ENCODE results near the gene SLC35F5. TPM values are rescaled to one million over a fixed set of nuclear protein-coding genes. Genes with fewer than 3 reads are reported as not detected.

The SLC35F5 gene
- 10 to 100 TPM; 19.8 to 31.3 TPM for polyA plus RNA-seq

- WGBS, 2 donors: 0% methylated on average over 68 to 76 of the region's 76 CpGs
- H3K36me3 ChIP-seq (ENCODE audit: control insufficient read depth in 2 of 2, insufficient read depth in 2 of 2, low read length in 1 of 2): no peaks in the 10 kb centered on the region
- H3K4me1 ChIP-seq (ENCODE audit: control insufficient read depth in 2 of 2, insufficient read depth in 2 of 2, low read length in 1 of 2): no peaks in the 10 kb centered on the region
- H3K9me3 ChIP-seq (ENCODE audit: control insufficient read depth in 2 of 2, insufficient read depth in 1 of 2, low read depth in 1 of 2, low read length in 1 of 2): no peaks in the 10 kb centered on the region
- H3K27ac ChIP-seq (ENCODE audit: low read depth in 2 of 2, low read length in 1 of 2): peak within 1 kb of the TSS; percentile 92 to 99
- peak within 1 kb of the TSS; percentile 88 to 100 for H3K4me3 ChIP-seq (ENCODE audit: low read depth in 1 of 2, low read length in 2 of 2)
- H3K27me3 ChIP-seq (ENCODE audit: control insufficient read depth in 1 of 2, insufficient read depth in 2 of 2, low read length in 2 of 2): no peaks in the 10 kb centered on the region
These were observed at the start of gene SLC35F5 for GRCh38 chr2:113756355-113757137. Gene SLC35F5 (minus strand): TSS chr2:113756642. CDS start chr2:113756409, 233 bp downstream.

DNA sequence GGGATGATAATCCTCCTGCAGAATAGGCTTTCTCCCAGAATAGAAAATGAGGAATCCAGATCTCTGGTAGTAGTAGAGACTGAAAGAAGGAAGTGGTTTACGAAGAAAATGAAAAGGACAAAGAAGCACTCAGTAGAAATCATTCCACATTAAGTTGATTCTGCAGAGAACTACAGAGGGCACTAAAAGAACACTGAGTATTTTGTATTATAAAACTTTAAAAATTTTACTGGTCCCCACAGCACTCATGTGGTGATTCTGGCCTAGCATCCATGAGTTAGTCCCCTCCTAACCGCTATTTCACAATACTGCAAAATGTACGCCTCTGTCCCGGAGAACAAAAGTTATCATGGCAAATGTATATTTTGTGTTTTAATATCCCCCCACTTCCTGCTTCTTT lies 42.9 kb upstream of the SLC35F5 start:
- Histone ChIP-seq H3K9me3 (ENCODE audit: control insufficient read depth in 2 of 2, insufficient read depth in 1 of 2, low read depth in 1 of 2, low read length in 1 of 2) (no peaks in the 10 kb centered on the region), H3K4me1 (ENCODE audit: control insufficient read depth in 2 of 2, insufficient read depth in 2 of 2, low read length in 1 of 2) (no peaks in the 10 kb centered on the region), H3K27me3 (ENCODE audit: control insufficient read depth in 1 of 2, insufficient read depth in 2 of 2, low read length in 2 of 2) (no peaks in the 10 kb centered on the region), H3K4me3 (ENCODE audit: low read depth in 1 of 2, low read length in 2 of 2) (no peak overlapping the region), H3K27ac (ENCODE audit: low read depth in 2 of 2, low read length in 1 of 2) (no peak overlapping the region), H3K36me3 (ENCODE audit: control insufficient read depth in 2 of 2, insufficient read depth in 2 of 2, low read length in 1 of 2) (no peaks in the 10 kb centered on the region)
- WGBS, 2 donors: 82 to 87% methylated on average over 4 of the region's 4 CpGs

GRCh38 chr2:113797237-113797636 lies 40.8 kb upstream of the SLC35F5 start:
- H3K27me3 ChIP-seq (ENCODE audit: control insufficient read depth in 1 of 2, insufficient read depth in 2 of 2, low read length in 2 of 2): no peaks in the 10 kb centered on the region
- no peaks in the 10 kb centered on the region for H3K36me3 ChIP-seq (ENCODE audit: control insufficient read depth in 2 of 2, insufficient read depth in 2 of 2, low read length in 1 of 2)
- no peak overlapping the region for H3K27ac ChIP-seq (ENCODE audit: low read depth in 2 of 2, low read length in 1 of 2)
- no peaks in the 10 kb centered on the region for H3K4me1 ChIP-seq (ENCODE audit: control insufficient read depth in 2 of 2, insufficient read depth in 2 of 2, low read length in 1 of 2)
- no peak overlapping the region for H3K4me3 ChIP-seq (ENCODE audit: low read depth in 1 of 2, low read length in 2 of 2)
- H3K9me3 ChIP-seq (ENCODE audit: control insufficient read depth in 2 of 2, insufficient read depth in 1 of 2, low read depth in 1 of 2, low read length in 1 of 2): no peaks in the 10 kb centered on the region
- WGBS, 2 donors: 27 to 35% methylated on average over 2 of the region's 2 CpGs

DNA sequence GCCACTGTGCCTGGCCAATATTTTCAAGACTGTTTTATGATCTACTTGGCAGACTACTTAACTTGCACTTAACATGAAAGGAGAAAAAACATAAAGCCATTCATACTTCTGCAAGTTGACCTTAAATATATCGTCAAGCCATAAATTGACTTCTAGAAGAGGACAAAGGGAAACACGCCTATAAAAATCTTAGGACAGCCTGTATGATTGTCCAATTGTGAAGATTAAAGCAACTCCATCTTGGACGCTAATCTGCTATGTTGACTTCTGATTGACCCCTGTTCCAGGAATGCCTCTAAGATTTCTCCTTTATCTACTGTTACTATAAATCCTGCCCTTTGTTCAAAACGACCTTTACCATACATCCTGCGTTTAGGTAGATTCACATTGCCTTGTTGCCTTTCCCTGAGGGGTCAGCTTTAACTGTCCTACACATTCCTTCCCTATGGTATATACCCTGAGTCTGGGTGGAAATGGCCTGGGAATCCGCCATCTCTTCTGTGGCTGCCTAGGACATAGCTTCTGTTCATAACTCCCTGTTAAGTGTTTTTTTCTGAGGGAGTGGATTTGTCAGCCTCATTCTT lies 40.2 kb upstream of the SLC35F5 start:
- Histone ChIP-seq H3K36me3 (ENCODE audit: control insufficient read depth in 2 of 2, insufficient read depth in 2 of 2, low read length in 1 of 2) (no peaks in the 10 kb centered on the region), H3K4me3 (ENCODE audit: low read depth in 1 of 2, low read length in 2 of 2) (no peak overlapping the region), H3K4me1 (ENCODE audit: control insufficient read depth in 2 of 2, insufficient read depth in 2 of 2, low read length in 1 of 2) (no peaks in the 10 kb centered on the region), H3K27ac (ENCODE audit: low read depth in 2 of 2, low read length in 1 of 2) (no peak overlapping the region), H3K27me3 (ENCODE audit: control insufficient read depth in 1 of 2, insufficient read depth in 2 of 2, low read length in 2 of 2) (no peaks in the 10 kb centered on the region), H3K9me3 (ENCODE audit: control insufficient read depth in 2 of 2, insufficient read depth in 1 of 2, low read depth in 1 of 2, low read length in 1 of 2) (no peaks in the 10 kb centered on the region)
- WGBS, 2 donors: 68 to 72% methylated on average over 6 of the region's 6 CpGs

DNA sequence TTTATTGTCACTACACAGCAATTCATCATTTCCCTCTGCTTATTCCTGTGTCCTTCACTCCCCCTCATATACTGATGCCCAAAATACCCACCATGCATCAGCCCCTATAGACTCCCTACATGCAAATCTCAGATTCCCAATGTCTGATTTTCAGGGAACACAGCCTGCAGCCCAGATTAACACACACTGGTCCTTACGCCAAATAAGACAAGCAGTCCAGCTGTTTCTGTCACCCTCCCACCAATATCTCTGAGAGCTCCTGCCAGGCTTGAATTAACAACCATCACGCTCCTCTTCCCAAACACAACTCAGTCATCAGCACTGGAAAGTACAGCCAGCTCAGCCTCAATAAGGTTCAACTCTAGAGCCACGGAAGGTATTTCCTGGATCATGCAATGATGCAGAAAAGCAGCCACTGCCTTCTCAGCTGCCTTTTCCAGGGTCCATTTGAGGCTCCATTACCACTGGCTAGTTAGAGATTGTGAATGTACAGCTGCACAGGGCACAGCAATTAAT lies 39.0 kb upstream of the SLC35F5 start:
- no peaks in the 10 kb centered on the region for H3K27me3 ChIP-seq (ENCODE audit: control insufficient read depth in 1 of 2, insufficient read depth in 2 of 2, low read length in 2 of 2)
- H3K4me1 ChIP-seq (ENCODE audit: control insufficient read depth in 2 of 2, insufficient read depth in 2 of 2, low read length in 1 of 2): no peaks in the 10 kb centered on the region
- no peaks in the 10 kb centered on the region for H3K9me3 ChIP-seq (ENCODE audit: control insufficient read depth in 2 of 2, insufficient read depth in 1 of 2, low read depth in 1 of 2, low read length in 1 of 2)
- 74 to 78% methylated on average over 3 of the region's 3 CpGs for WGBS, 2 donors
- no peak overlapping the region for H3K27ac ChIP-seq (ENCODE audit: low read depth in 2 of 2, low read length in 1 of 2)
- H3K4me3 ChIP-seq (ENCODE audit: low read depth in 1 of 2, low read length in 2 of 2): no peak overlapping the region
- no peaks in the 10 kb centered on the region for H3K36me3 ChIP-seq (ENCODE audit: control insufficient read depth in 2 of 2, insufficient read depth in 2 of 2, low read length in 1 of 2)

- Histone ChIP-seq H3K27me3 (ENCODE audit: control insufficient read depth in 1 of 2, insufficient read depth in 2 of 2, low read length in 2 of 2) (no peaks in the 10 kb centered on the region), H3K4me1 (ENCODE audit: control insufficient read depth in 2 of 2, insufficient read depth in 2 of 2, low read length in 1 of 2) (no peaks in the 10 kb centered on the region), H3K9me3 (ENCODE audit: control insufficient read depth in 2 of 2, insufficient read depth in 1 of 2, low read depth in 1 of 2, low read length in 1 of 2) (no peaks in the 10 kb centered on the region), H3K27ac (ENCODE audit: low read depth in 2 of 2, low read length in 1 of 2) (no peak overlapping the region), H3K4me3 (ENCODE audit: low read depth in 1 of 2, low read length in 2 of 2) (no peak overlapping the region), H3K36me3 (ENCODE audit: control insufficient read depth in 2 of 2, insufficient read depth in 2 of 2, low read length in 1 of 2) (no peaks in the 10 kb centered on the region)
- 42 to 46% methylated on average over 5 of the region's 5 CpGs for WGBS, 2 donors
These were observed 35.5 kb upstream of the SLC35F5 start for GRCh38 chr2:113791697-113792590.

DNA sequence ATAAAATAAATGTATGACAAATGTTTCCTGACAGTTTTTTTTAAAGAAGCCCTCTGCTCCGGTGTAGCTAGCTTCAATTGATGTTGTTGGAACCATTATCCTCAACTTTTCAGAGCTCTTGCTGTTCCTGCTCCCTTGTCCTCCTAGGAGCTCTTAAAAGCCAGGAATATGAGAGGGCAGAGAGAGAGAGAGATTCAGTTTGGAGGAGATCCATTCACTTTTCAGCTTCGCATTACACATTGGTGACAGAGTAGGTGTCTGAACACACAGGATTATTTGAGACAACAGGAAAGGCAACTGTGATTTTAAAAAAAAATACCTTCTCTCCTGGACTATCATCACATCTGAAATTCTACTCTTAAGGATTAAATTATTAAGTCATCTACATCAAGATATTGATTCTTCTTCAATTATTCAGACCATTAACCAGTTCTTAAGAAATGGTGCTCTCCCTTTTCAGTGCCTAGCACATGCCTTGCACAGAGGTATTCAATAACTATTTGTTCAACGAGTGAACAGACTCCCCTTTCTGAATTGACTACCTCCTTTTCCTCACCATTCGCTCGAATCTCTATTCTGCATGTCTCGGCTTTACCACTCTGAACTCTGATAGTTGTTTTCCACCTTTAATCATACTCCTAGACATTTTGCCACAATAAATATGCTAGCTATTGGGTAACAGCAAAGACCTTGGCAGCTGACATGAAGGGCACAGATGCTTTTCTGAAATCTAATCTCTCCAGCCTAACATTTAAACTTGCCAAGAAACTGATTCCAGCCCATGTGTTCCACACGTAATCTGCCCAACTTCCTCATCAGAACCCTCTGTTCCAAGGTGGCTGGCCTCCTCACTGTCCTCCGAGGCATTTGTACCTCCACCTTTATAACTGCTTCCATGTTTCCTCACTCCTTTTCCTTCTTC lies 28.6 kb upstream of the SLC35F5 start:
- Histone ChIP-seq H3K27me3 (ENCODE audit: control insufficient read depth in 1 of 2, insufficient read depth in 2 of 2, low read length in 2 of 2) (no peaks in the 10 kb centered on the region), H3K27ac (ENCODE audit: low read depth in 2 of 2, low read length in 1 of 2) (no peak overlapping the region), H3K4me1 (ENCODE audit: control insufficient read depth in 2 of 2, insufficient read depth in 2 of 2, low read length in 1 of 2) (no peaks in the 10 kb centered on the region), H3K9me3 (ENCODE audit: control insufficient read depth in 2 of 2, insufficient read depth in 1 of 2, low read depth in 1 of 2, low read length in 1 of 2) (no peaks in the 10 kb centered on the region), H3K4me3 (ENCODE audit: low read depth in 1 of 2, low read length in 2 of 2) (no peak overlapping the region), H3K36me3 (ENCODE audit: control insufficient read depth in 2 of 2, insufficient read depth in 2 of 2, low read length in 1 of 2) (no peaks in the 10 kb centered on the region)
- 63 to 71% methylated on average over 8 of the region's 8 CpGs for WGBS, 2 donors

- Histone ChIP-seq H3K36me3 (ENCODE audit: control insufficient read depth in 2 of 2, insufficient read depth in 2 of 2, low read length in 1 of 2) (no peaks in the 10 kb centered on the region), H3K9me3 (ENCODE audit: control insufficient read depth in 2 of 2, insufficient read depth in 1 of 2, low read depth in 1 of 2, low read length in 1 of 2) (no peaks in the 10 kb centered on the region), H3K4me1 (ENCODE audit: control insufficient read depth in 2 of 2, insufficient read depth in 2 of 2, low read length in 1 of 2) (no peaks in the 10 kb centered on the region), H3K4me3 (ENCODE audit: low read depth in 1 of 2, low read length in 2 of 2) (no peak overlapping the region), H3K27ac (ENCODE audit: low read depth in 2 of 2, low read length in 1 of 2) (no peak overlapping the region), H3K27me3 (ENCODE audit: control insufficient read depth in 1 of 2, insufficient read depth in 2 of 2, low read length in 2 of 2) (no peaks in the 10 kb centered on the region)
- 49 to 54% methylated on average over 5 of the region's 5 CpGs for WGBS, 2 donors
These were observed 24.0 kb upstream of the SLC35F5 start for GRCh38 chr2:113780472-113780871.

- Histone ChIP-seq H3K27ac (ENCODE audit: low read depth in 2 of 2, low read length in 1 of 2) (no peak overlapping the region), H3K4me3 (ENCODE audit: low read depth in 1 of 2, low read length in 2 of 2) (no peak overlapping the region)
- WGBS, 2 donors: 84 to 97% methylated on average over 3 of the region's 3 CpGs
These were observed 20.9 kb upstream of the SLC35F5 start for GRCh38 chr2:113777371-113777770.

More at GRCh38 chr2:113777371-113777770, 20.9 kb upstream of the SLC35F5 start:
- H3K4me1 ChIP-seq (ENCODE audit: control insufficient read depth in 2 of 2, insufficient read depth in 2 of 2, low read length in 1 of 2): no peaks in the 10 kb centered on the region
- no peaks in the 10 kb centered on the region for H3K9me3 ChIP-seq (ENCODE audit: control insufficient read depth in 2 of 2, insufficient read depth in 1 of 2, low read depth in 1 of 2, low read length in 1 of 2)
- no peaks in the 10 kb centered on the region for H3K27me3 ChIP-seq (ENCODE audit: control insufficient read depth in 1 of 2, insufficient read depth in 2 of 2, low read length in 2 of 2)
- no peaks in the 10 kb centered on the region for H3K36me3 ChIP-seq (ENCODE audit: control insufficient read depth in 2 of 2, insufficient read depth in 2 of 2, low read length in 1 of 2)
